Fibroblast of villous mesenchyme (primary cell): ENCODE measurements around the gene YTHDC2. TPM values are rescaled to one million over a fixed set of nuclear protein-coding genes. Genes with fewer than 3 reads are reported as not detected.
A peak's percentile ranks its signal among the peaks of the same experiment; 100 is the strongest.
"Not testable (repeated sequence)": the region's sequence is repeated elsewhere in the genome, so short reads cannot be mapped to it uniquely, and the experiment has no call there.

Experiments used
- DNase-seq: peaks from one replicate; pipeline ENCODE4 v3.0.0-alpha.2; 2010; ENCODE audit warnings: low read depth
- H3K4me3 ChIP-seq: 2 replicates; pipeline ENCODE4 v1.5.1; 2011; ENCODE audit warnings: low read depth, mild to moderate bottlenecking, low read length
- total RNA-seq: library from RNA; depleted of rRNA; stranded (reverse); fragments of >200 nt; gene quantifications from 2 replicates; pipeline ENCODE4 v1.2.3, GENCODE V29; 2012
- TF ChIP-seq, protein P1 (sequence below): IDR thresholded peaks from 2 replicates; pipeline ENCODE4 v1.5.1; 2012; ENCODE audit warnings: low read depth, mild to moderate bottlenecking, low read length; ENCODE audit not compliant: insufficient read depth

Gene YTHDC2
- total RNA-seq, 1 donor, result 31.1 TPM

DNA sequence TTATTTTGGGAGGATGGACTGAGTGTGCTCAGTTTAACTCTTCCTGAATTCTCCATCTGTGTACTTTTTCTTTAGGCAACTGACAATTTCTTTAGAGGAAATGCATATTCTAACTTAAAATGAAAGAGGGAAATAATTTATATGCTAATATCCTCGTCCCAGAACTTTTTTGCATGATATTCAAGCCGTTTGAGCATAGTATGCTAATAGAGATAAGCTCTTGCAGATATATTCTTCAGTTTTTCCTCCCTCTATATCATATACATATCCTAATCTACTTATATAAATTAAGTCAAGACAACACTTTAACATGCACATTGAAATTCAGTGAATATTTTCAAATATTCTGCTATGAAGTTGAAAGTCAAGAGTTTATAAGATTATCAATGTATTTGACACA lies 84.7 kb downstream of the YTHDC2 start:
- no peak overlapping the region for H3K4me3 ChIP-seq
- TF ChIP-seq, protein P1, sequence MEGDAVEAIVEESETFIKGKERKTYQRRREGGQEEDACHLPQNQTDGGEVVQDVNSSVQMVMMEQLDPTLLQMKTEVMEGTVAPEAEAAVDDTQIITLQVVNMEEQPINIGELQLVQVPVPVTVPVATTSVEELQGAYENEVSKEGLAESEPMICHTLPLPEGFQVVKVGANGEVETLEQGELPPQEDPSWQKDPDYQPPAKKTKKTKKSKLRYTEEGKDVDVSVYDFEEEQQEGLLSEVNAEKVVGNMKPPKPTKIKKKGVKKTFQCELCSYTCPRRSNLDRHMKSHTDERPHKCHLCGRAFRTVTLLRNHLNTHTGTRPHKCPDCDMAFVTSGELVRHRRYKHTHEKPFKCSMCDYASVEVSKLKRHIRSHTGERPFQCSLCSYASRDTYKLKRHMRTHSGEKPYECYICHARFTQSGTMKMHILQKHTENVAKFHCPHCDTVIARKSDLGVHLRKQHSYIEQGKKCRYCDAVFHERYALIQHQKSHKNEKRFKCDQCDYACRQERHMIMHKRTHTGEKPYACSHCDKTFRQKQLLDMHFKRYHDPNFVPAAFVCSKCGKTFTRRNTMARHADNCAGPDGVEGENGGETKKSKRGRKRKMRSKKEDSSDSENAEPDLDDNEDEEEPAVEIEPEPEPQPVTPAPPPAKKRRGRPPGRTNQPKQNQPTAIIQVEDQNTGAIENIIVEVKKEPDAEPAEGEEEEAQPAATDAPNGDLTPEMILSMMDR, result no peak
- DNase-seq, result no peak

DNA sequence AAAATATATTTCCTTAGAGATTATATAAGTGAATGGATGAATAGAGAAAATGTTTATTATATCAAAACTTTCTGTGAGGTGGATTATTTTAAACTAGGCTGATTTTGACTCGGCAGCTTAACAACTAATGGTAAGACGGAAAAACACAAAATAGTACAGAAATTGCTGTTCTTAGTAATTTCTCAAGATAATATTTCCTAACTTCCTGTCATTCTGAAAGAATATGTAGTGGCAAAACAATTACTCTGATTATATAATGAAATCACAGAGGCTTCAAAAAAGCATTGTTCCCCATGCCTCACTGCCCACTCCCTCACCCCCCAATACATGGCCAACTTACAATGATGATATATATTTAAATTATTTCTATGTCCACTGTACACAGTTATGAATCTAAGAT lies 85.4 kb downstream of the YTHDC2 start:
- no peak overlapping the region for H3K4me3 ChIP-seq
- no peak for DNase-seq
- TF ChIP-seq, protein P1, result no peak

DNA sequence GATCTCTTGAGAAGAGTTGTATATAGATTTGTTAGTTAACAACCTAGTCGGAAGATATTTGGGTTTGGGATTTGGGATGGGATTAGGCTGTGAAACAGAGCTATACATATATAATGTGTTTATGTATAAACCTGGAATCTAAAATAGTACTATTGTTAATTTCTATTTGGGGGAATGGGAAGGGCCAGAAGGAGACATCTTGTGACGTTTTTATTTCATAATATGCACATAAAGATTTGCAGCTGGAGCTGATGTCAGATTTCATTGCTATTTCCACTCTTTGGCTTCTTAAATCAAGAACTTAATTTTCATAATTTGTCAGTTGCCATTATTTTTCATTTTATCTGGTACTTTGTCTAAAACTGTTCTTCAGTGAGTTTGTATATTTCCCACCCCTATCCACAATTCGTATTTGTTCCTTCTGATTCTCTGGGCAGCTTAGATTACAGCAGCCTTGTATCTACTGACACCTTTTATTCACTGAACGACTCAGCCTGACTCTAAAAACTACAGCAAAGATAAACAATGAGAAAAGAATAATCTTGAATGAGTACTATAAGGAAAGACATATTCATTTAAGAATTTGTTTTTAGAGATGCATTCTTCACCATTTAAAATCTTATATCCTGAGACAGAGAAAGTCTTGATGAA lies 86.9 kb downstream of the YTHDC2 start:
- TF ChIP-seq, protein P1, result no peak
- no peak overlapping the region for H3K4me3 ChIP-seq
- DNase-seq, result no peak

DNA sequence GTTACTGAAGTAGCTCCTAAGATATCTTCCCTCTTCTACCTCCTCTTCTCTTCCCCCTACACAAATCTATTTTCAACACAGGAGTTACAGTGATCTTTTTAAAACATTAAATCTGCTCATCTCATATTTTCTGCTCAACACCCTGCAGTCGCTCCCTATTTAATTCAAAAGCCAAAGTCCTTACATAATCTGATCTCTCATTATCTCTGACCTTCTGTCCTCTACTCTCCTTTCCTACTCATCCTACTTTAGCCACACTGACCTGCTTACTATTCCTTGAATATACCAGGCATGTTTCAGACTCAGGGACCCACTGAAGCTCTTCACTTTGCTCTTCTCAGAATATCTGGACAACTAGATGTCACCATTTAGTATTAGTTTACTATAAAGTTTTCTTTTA lies 87.9 kb downstream of the YTHDC2 start:
- TF ChIP-seq, protein P1, result no peak
- H3K4me3 ChIP-seq, result no peak overlapping the region
- DNase-seq, result no peak

DNA sequence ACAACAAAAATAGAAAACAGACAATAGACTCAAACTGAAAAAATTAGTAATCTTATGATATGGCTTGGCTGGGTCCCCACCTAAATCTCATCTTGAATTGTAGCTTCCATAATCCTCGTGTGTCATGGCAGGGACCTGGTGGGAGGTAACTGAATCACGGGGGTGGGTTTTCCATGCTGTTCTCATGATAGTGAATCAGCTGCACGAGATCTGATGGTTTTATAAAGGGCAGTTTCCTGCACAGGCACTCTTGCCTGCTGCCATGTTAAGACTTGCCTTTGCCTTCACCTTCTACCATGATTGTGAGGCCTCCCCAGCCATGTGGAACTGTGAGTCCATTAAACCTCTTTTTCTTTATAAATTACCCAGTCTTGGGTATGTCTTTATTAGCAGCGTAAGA lies 89.8 kb downstream of the YTHDC2 start:
- DNase-seq, H3K4me3 ChIP-seq: not testable (repeated sequence)

DNA sequence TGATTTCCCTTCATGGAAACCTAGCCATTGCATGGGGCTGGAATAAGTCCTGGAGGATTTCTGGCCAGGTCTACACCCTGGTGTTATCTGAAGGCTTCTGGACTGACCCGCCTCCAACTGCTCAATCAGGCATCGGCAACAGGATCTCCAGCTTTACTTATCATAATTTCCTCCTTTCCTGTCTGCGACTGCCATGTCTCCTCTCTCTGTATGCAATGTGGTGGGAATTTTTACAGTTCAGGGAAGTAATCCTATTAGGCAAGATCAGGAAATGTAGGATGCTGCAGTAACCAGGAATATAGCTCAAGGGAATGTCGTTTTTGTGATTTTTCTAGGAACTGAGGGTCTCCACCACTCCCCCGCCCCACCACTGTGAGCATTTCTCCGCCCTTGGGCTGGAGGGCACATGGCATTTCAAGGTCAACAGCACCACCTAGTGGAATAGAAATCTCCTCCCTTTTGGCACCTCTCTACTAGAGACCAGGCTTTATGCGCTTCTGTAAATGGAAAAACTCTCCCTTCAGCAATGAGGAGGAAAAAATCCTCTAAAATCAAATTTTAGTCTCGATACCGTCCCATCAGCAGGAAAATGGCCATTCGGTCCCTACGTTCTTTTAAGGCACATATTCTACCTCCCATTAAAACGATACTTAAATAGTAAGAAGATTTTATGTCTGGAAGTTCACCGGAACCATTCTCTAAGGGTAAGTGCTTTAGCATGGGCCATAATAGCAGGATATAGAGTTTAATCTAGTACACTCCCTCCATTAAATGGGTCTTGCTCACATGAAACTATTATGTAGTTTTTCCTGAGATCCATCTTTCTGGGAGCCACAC lies 93.0 kb downstream of the YTHDC2 start:
- DNase-seq, result peak; percentile 68
- peak overlapping the region; percentile 0 for H3K4me3 ChIP-seq
- TF ChIP-seq, protein P1, result peak; percentile 83

DNA sequence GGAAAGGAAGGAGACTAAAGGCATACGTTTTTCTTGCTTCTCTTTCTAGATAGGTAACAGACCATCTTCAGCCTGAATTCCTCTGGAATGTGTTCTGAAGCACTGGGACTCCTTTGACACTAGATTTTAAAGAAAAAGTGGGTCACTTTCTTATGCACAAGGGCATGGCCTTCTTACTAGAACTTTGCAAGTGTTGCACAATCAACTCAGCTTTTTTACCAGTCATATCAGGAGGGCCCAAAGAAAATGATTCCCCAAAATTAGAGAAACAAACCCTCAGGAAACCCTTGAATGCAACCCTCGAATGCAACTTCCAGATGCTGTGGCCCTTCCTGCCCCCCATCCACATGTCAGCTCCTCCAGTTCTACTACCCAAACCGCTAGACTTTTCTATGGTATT lies 93.9 kb downstream of the YTHDC2 start:
- H3K4me3 ChIP-seq, result no peak overlapping the region
- TF ChIP-seq, protein P1, result no peak
- no peak for DNase-seq
